Prostate gland (tissue), 2 donors: Measurements from ENCODE around the gene PARVB. TPM values are rescaled to one million over a fixed set of nuclear protein-coding genes. Genes with fewer than 3 reads are reported as not detected.

Experiments
- DNase-seq: peaks from one replicate; pipeline ENCODE4 v3.0.0-alpha.2; 2019; ENCODE audit warnings: low spot score
- H3K27ac ChIP-seq, 2 donors: fragments of 200-600 bp; sonication (generic); 2 replicates each; pipeline ENCODE4 v1.5.1; 2017 to 2019
- H3K27me3 ChIP-seq: fragments of 200-600 bp; sonication (generic); replicated peaks from 2 replicates; pipeline ENCODE4 v1.5.1; 2019; ENCODE audit not compliant: insufficient read depth
- H3K36me3 ChIP-seq, 2 donors: fragments of 200-600 bp; sonication (generic); 1 replicate in 1 of 2; 2 replicates in 1 of 2; pipeline versions ENCODE4 v1.5.1 to v1.8.1; 2017 to 2019
- H3K4me1 ChIP-seq: fragments of 200-600 bp; sonication (generic); replicated peaks from 2 replicates; pipeline ENCODE4 v1.5.1; 2019
- H3K4me3 ChIP-seq, 2 donors: fragments of 200-600 bp; sonication (generic); 2 replicates each; pipeline ENCODE4 v1.5.1; 2017 to 2019
- H3K9me3 ChIP-seq: fragments of 200-600 bp; sonication (generic); 2 replicates; pipeline ENCODE4 v1.5.1; 2017
- CTCF ChIP-seq, 4 experiments: fragments of 200-600 bp in 2 of 4; fragments of 450-650 bp in 2 of 4; sonication (generic) in 2 of 4; IDR thresholded peaks; 1 replicate in 3 of 4; 2 replicates in 1 of 4; pipeline ENCODE4 v1.5.1; 2016 to 2019; ENCODE audit warnings: antibody characterized with exemption in 4 of 4, mild to moderate bottlenecking in 2 of 4, moderate library complexity in 2 of 4
- POLR2A ChIP-seq: fragments of 450-650 bp; IDR thresholded peaks from one replicate; pipeline ENCODE4 v1.6.1; 2016; ENCODE audit warnings: antibody characterized with exemption, mild to moderate bottlenecking
- POLR2AphosphoS5 ChIP-seq: sonication (generic); formaldehyde crosslinking; IDR thresholded peaks from one replicate; pipeline ENCODE4 v1.6.1; 2017; ENCODE audit warnings: antibody characterized with exemption
- WGBS: methylation state at CpG from one replicate; pipeline ENCODE4 v1.1.5; 2018; 5-methylcytosine and 5-hydroxymethylcytosine counted together
- intact Hi-C: fragments of 100-400 bp; cut with DNase I; formaldehyde crosslinking; loops from one replicate; pipeline ENCODE4 v1.14.2; 2022
- total RNA-seq, 2 donors: library from RNA; depleted of rRNA; stranded (reverse); fragments of >200 nt; gene quantifications; one replicate each; pipeline ENCODE4 v1.1.0, GENCODE V29; 2016

PARVB gene
- total RNA-seq, 2 donors from 2014 or later, result 11.7 to 28.4 TPM

GRCh38 chr22:44184006-44184405 is 159.9 kb downstream of the PARVB start:
- no peak overlapping the region for H3K27ac ChIP-seq
- no peak overlapping the region for H3K4me3 ChIP-seq
- no peaks in the 10 kb centered on the region for H3K36me3 ChIP-seq
- H3K27me3 ChIP-seq, result no peaks in the 10 kb centered on the region
- TF ChIP-seq POLR2A, result no peak
- H3K4me1 ChIP-seq, result no peaks in the 10 kb centered on the region
- WGBS, result 55% methylated on average over 4 of the region's 4 CpGs
- no peaks in the 10 kb centered on the region for H3K9me3 ChIP-seq
- intact Hi-C loops, result no loop called here
- no peak for DNase-seq

DNA sequence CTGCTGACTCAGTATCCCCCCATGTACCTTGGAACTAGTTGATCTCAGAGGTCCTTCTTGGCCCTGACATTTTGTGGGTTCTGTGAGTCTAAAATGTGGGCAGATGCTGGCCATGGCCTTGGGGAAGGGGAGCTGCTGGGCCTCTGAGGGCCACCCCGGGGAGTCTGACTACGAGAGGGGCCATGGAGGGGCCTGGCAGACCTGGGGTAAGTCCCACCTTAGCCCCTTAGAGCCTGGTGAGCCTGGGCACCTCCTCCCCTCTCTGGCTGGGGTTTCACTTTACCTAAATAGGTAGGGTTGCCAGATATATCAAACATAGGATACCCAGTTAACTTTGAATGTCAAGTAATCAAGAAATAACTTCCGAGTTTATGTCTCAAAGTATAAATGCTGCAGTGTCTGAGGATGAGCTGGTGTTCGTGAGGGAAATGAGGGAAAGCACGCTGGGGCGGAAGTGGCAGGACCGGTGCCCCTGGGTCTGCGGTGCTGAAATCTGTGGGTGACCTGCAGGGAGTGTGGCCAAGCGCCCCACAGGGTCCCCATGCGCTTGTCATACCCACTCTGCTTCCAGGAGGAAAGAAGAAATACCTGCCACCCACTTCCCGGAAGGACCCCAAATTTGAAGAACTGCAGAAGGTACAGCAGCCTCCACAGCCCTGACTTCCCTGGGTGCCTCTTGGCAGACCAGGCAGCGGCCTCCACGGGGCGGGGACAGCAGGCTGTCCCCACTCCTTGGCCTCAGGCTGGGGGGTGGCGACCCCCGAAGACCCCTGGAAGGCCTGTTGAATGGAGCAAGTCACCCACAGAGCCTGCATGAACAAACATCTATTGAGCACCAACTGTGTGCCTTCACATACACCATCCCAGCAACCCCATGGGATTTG is 161.4 kb downstream of the PARVB start:
- DNase-seq, result no peak
- Histone ChIP-seq H3K9me3 (no peaks in the 10 kb centered on the region), H3K27ac (no peak overlapping the region), H3K4me3 (no peak overlapping the region), H3K36me3 (no peaks in the 10 kb centered on the region), H3K4me1 (no peaks in the 10 kb centered on the region), H3K27me3 (no peaks in the 10 kb centered on the region)
- TF ChIP-seq POLR2A (no peak), CTCF (IDR thresholded peaks at IDR 0.05) (no peak)
- intact Hi-C loops, result no loop called here
- 90% methylated on average over 15 of the region's 16 CpGs for WGBS

DNA sequence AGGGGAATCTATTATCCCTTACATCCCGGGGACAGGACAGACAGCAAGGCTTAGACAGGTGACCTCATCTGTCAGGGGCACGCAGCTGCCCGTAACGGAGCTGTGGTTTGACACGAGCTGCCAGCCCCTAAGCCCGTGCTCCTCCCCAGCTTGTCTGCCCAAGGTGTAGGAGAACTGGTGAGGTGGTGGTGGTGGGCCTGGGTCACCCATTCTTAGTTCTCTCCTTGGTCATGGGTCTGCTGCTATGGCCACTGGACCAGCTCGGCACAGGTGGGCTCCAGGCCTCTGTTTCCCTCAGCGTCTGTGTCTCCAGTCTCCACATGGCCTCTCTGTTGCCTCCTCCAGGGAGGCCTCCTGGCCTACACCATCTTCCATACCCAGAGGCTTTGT is 162.0 kb downstream of the PARVB start:
- 95% methylated on average over 8 of the region's 8 CpGs for WGBS
- intact Hi-C loops, result no loop called here
- Histone ChIP-seq H3K27me3 (no peaks in the 10 kb centered on the region), H3K4me3 (no peak overlapping the region), H3K4me1 (no peaks in the 10 kb centered on the region), H3K9me3 (no peaks in the 10 kb centered on the region), H3K36me3 (no peaks in the 10 kb centered on the region), H3K27ac (no peak overlapping the region)
- DNase-seq, result no peak
- TF ChIP-seq CTCF (IDR thresholded peaks at IDR 0.05) (no peak), POLR2AphosphoS5 (no peak), POLR2A (no peak)

- 100% methylated on average over 4 of the region's 4 CpGs for WGBS
- no peaks in the 10 kb centered on the region for H3K4me1 ChIP-seq
- no peaks in the 10 kb centered on the region for H3K27me3 ChIP-seq
- H3K4me3 ChIP-seq, result no peak overlapping the region
- H3K27ac ChIP-seq, result no peak overlapping the region
- H3K36me3 ChIP-seq, result no peaks in the 10 kb centered on the region
- no peak for TF ChIP-seq CTCF (IDR thresholded peaks at IDR 0.05)
- no peak for TF ChIP-seq POLR2A
- no peak for TF ChIP-seq POLR2AphosphoS5
- no peaks in the 10 kb centered on the region for H3K9me3 ChIP-seq
- DNase-seq, result no peak
- intact Hi-C loops, result no loop called here
Measured at GRCh38 chr22:44186737-44187136, 162.6 kb downstream of the PARVB start.

- H3K27me3 ChIP-seq, result no peaks in the 10 kb centered on the region
- H3K36me3 ChIP-seq, result no peaks in the 10 kb centered on the region
- H3K4me1 ChIP-seq, result no peaks in the 10 kb centered on the region
- H3K4me3 ChIP-seq, result no peak overlapping the region
- TF ChIP-seq POLR2AphosphoS5, result no peak
- TF ChIP-seq POLR2A, result no peak
- no peak for TF ChIP-seq CTCF (IDR thresholded peaks at IDR 0.05)
- no peak overlapping the region for H3K27ac ChIP-seq
- intact Hi-C loops, result no loop called here
- H3K9me3 ChIP-seq, result no peaks in the 10 kb centered on the region
- no peak for DNase-seq
- 97% methylated on average over 12 of the region's 12 CpGs for WGBS
Measured at GRCh38 chr22:44187652-44188230, 163.6 kb downstream of the PARVB start.
